BJ (cell line): ENCODE data around the gene CMC2. TPM values are rescaled to one million over a fixed set of nuclear protein-coding genes. Genes with fewer than 3 reads are reported as not detected.
A peak's percentile ranks its signal among the peaks of the same experiment; 100 is the strongest.

Source experiments
- CTCF ChIA-PET: fragments of 350-600 bp; formaldehyde crosslinking; extraction: SDS; loops from one replicate; lab custom pipeline; 2021; ENCODE audit warnings: antibody characterized with exemption, inconsistent platforms; lab: Yijun Ruan, JAX
- POLR2A ChIA-PET: fragments of 300-600 bp; sonication (Branson Sonifier 250); formaldehyde crosslinking; extraction: SDS; loops from one replicate; lab custom pipeline; 2021; ENCODE audit warnings: antibody characterized with exemption; lab: Charles Lee
- DNase-seq: peaks from one replicate; pipeline ENCODE4 v3.0.0-alpha.2; 2011; ENCODE audit warnings: low read depth
- H3K27me3 ChIP-seq: 2 replicates; pipeline ENCODE4 v1.6.0; 2011; ENCODE audit warnings: low read length; ENCODE audit not compliant: control insufficient read depth, insufficient read depth
- H3K36me3 ChIP-seq: 2 replicates; pipeline ENCODE4 v1.5.1; 2011; ENCODE audit warnings: low read length; ENCODE audit not compliant: control insufficient read depth, insufficient read depth
- H3K4me3 ChIP-seq: 2 replicates; pipeline ENCODE4 v1.5.1; 2011; ENCODE audit warnings: low read depth, mild to moderate bottlenecking, control low read depth, low read length
- polyA plus RNA-seq: library from polyadenylated mRNA; depleted of rRNA; stranded (reverse); fragments of >200 nt; gene quantifications from 2 replicates; pipeline ENCODE4 v1.2.3, GENCODE V29; 2011
- TF ChIP-seq, protein P1 (sequence below): IDR thresholded peaks from 2 replicates; pipeline ENCODE4 v1.5.1; 2011; ENCODE audit warnings: low read depth, mild to moderate bottlenecking, control low read depth, inconsistent platforms, low read length, moderate library complexity; ENCODE audit not compliant: insufficient read depth

CMC2 gene
- polyA plus RNA-seq, 1 experiment = 56.4 TPM

DNA sequence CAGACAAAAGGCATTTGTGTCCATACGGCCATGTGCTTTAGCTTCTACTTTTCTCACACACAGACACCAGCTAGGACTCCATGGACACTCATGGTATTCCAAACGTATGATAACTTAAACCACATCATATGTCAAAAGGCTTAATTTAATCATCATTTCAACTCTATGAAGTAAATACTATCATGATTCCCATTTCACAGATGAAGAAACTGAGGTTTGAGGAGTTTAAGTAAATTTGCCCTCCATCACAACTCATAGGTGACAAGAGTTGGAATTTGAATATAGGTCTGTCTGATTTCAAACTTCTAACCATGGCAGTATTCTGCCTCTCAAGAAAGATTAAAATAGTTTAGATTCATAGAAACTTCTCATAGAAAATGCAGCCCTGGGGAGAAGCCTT, 43.8 kb downstream of the CMC2 start:
- H3K27me3 ChIP-seq = no peaks in the 10 kb centered on the region
- no peak for DNase-seq
- POLR2A ChIA-PET = no interaction called here
- no peak overlapping the region for H3K4me3 ChIP-seq
- CTCF ChIA-PET = no interaction called here
- no peaks in the 10 kb centered on the region for H3K36me3 ChIP-seq
- TF ChIP-seq, protein P1, sequence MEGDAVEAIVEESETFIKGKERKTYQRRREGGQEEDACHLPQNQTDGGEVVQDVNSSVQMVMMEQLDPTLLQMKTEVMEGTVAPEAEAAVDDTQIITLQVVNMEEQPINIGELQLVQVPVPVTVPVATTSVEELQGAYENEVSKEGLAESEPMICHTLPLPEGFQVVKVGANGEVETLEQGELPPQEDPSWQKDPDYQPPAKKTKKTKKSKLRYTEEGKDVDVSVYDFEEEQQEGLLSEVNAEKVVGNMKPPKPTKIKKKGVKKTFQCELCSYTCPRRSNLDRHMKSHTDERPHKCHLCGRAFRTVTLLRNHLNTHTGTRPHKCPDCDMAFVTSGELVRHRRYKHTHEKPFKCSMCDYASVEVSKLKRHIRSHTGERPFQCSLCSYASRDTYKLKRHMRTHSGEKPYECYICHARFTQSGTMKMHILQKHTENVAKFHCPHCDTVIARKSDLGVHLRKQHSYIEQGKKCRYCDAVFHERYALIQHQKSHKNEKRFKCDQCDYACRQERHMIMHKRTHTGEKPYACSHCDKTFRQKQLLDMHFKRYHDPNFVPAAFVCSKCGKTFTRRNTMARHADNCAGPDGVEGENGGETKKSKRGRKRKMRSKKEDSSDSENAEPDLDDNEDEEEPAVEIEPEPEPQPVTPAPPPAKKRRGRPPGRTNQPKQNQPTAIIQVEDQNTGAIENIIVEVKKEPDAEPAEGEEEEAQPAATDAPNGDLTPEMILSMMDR = no peak

DNA sequence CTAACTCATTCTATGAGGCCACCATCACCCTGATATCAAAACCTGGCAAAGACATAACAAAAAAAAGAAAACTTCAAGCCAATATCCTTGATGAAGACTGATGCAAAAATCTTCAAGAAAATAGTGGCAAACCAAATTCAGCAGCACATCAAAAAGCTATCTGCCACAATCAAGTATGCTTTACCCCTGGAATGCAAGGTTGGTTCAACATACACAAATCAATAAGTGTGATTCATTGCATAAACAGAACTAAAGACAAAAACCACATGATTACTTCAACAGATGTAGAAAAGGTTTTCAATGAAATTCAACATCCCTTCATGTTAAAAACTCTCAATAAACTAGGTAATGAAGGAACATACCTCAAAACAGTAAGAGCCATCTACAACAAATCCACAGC, 48.4 kb downstream of the CMC2 start:
- no peak overlapping the region for H3K4me3 ChIP-seq
- ChIA-PET POLR2A (interaction anchor here (0.7 kb wide), 1 partner anchor 394 kb away, joined by 3 read pairs; no protein-coding TSS in a partner anchor), CTCF (interaction anchor here (0.9 kb wide), 1 partner anchor 9 kb away, joined by 7 read pairs; no protein-coding TSS in a partner anchor)
- TF ChIP-seq, protein P1 = no peak
- DNase-seq = no peak
- H3K36me3 ChIP-seq = no peaks in the 10 kb centered on the region
- H3K27me3 ChIP-seq = no peaks in the 10 kb centered on the region

DNA sequence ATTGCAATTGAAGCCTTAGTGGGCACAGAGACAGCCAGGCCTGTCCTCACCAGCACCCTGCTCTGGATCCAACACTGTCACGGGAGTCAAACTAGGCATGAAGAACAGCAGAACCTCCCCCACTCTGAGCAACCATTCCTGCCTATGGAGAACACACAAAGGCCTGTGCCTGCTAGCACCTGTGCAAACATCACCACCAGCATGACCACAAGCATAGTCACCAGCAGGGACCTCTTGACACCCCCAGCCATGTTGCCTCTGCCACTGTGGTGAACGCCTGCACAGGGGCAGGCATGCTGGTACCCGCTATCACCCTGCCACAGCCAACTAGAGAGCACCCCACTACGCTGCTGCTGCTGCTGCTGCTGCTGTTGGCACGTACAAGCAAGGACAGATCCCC, 51.7 kb downstream of the CMC2 start:
- no peak for DNase-seq
- ChIA-PET CTCF (interaction anchor here (0.9 kb wide), 1 partner anchor 783 kb away, joined by 3 read pairs; no protein-coding TSS in a partner anchor), POLR2A (no interaction called here)
- Histone ChIP-seq H3K4me3 (no peak overlapping the region), H3K27me3 (no peaks in the 10 kb centered on the region), H3K36me3 (no peaks in the 10 kb centered on the region)
- TF ChIP-seq, protein P1 = no peak

DNA sequence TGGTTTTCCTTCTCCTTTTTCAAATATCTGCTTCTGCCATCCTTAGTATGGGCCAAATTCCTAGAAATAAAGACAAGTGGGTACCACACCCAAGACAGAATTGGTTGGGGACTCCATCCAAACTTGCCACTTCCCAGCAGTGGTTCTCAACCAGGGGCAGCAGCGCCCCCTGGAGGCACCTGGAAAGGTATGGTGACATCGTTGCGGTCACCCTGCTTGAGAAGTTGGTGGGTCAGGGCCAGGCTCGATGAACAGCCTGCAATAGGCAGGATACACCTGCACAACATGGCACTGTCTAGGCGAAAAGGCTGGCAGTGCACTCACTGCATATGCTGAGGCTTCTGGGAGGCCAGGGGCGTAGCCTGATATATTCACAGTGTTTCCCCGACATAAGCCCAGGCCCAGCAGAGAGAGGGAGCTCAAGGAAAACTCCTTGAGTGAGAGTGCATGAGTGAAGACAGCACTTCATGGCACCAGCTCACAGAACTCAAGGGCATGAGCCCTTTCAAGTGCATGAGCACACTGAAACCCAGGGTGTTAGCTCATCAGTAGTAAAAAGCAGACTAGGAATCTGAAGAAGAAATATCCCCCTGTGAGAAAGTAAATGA, 57.7 kb downstream of the CMC2 start:
- TF ChIP-seq, protein P1 = peak; percentile 73
- DNase-seq = no peak
- CTCF ChIA-PET = interaction anchor here (0.6 to 4.2 kb wide), 14 partner anchors 7 to 124 kb away, joined by 3 to 45 read pairs (median 4); no protein-coding TSS in a partner anchor
- POLR2A ChIA-PET = no interaction called here
- Histone ChIP-seq H3K4me3 (no peak overlapping the region), H3K27me3 (no peaks in the 10 kb centered on the region), H3K36me3 (no peaks in the 10 kb centered on the region)

DNA sequence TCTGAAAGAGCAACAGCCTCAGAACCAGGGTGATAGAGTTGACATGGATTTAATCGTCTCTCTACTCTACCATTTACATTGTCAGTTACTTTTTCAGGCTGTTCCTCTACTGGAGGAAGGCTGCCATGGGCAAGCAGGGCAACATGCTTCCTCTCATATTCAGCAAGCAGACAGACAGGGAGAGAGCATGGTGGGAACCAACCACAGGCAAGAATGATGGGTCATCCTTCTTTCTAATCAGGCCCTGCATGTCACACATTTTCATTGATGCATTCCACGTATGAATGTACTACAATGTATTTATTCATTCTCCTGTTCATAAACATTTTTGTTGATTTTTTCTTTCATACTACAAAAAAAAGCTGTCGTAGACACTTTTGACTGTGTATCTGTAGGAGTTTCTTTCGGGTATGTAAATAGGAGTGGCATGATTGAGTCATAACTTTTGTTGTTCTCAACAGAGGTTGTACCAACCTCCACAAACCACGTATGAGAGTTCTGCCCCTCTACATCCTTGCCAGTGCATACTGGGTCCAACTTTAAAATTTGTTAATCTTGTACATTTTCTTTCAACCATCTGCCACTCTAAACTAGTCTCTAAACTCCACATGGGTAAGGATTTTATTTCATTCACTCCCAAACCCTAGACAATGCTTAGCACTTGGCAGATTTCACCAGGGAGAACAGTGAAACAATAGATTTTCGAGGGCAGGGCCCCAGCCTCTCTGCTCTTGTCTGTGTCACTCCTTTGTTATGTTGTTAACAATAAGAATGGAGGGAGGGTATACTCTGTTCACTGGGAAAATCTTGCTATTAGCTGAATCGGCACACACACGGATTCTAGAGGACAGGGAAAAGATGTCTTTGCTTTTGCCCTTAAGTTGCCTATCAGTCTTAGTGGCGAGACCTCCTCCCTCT, 58.7 kb downstream of the CMC2 start:
- CTCF ChIA-PET = interaction anchor here (0.7 to 4.2 kb wide), 8 partner anchors 8 to 57 kb away, joined by 4 to 45 read pairs (median 8); no protein-coding TSS in a partner anchor

More for the DNA sequence above, 58.7 kb downstream of the CMC2 start:
- POLR2A ChIA-PET = no interaction called here
- DNase-seq = no peak
- Histone ChIP-seq H3K36me3 (no peaks in the 10 kb centered on the region), H3K4me3 (no peak overlapping the region), H3K27me3 (no peaks in the 10 kb centered on the region)
- TF ChIP-seq, protein P1 = no peak
